HepG2 (cell line): Measurements from ENCODE around the gene RFFL. TPM values are rescaled to one million over a fixed set of nuclear protein-coding genes. Genes with fewer than 3 reads are reported as not detected.
"Not testable (repeated sequence)": the region's sequence is repeated elsewhere in the genome, so short reads cannot be mapped to it uniquely, and the experiment has no call there.

Source experiments
- ATAC-seq: fragments of 200-7000 bp; cut with Tn5 transposase; 3 replicates; pipeline ENCODE4 v1.9.1; 2020; ENCODE audit warnings: mild to moderate bottlenecking, moderate library complexity
- BruUV-seq: library from RNA; stranded (reverse); fragments of 400-500 nt; replicated peaks from 2 replicates; lab custom pipeline; 2021; lab: Mats Ljungman, UMichigan
- CTCF ChIA-PET: fragments of 300-600 bp; formaldehyde crosslinking; extraction: SDS; loops from one replicate; lab custom pipeline; 2021; ENCODE audit warnings: low total read pairs, inconsistent platforms, low intra/inter-chr PET ratio; lab: Yijun Ruan, JAX
- POLR2A ChIA-PET: fragments of 350-600 bp; sonication (Branson Sonifier 250); formaldehyde crosslinking; loops from one replicate; lab custom pipeline; 2020; ENCODE audit warnings: antibody characterized with exemption, inconsistent platforms; lab: Yijun Ruan, JAX
- DNase-seq: peaks from one replicate; pipeline ENCODE4 v3.0.0-alpha.2; 2015; ENCODE audit warnings: low spot score
- FAIRE-seq: peaks from 3 replicates; lab custom pipeline; 2011; peaks lifted over from hg19 to GRCh38; lab: Jason Lieb, UNC
- H2AFZ ChIP-seq: one replicate; pipeline ENCODE4 v1.6.1; 2011; ENCODE audit warnings: low read length, inconsistent platforms
- H3K27ac ChIP-seq: fragments of 300-600 bp; 3 replicates; pipeline ENCODE4 v1.8.0; 2011; ENCODE audit warnings: mixed run types, mild to moderate bottlenecking, mixed read lengths, low read length, inconsistent platforms; ENCODE audit not compliant: insufficient read depth; ENCODE audit errors: extremely low read length
- H3K27me3 ChIP-seq, 2 experiments: fragments of 200-600 bp in 1 of 2; 2 replicates in 1 of 2; 3 replicates in 1 of 2; pipeline versions ENCODE4 v1.6.0 to v1.8.0; 2011; ENCODE audit warnings: low read length in 2 of 2, mild to moderate bottlenecking in 2 of 2, moderate library complexity in 2 of 2, inconsistent platforms in 1 of 2; ENCODE audit not compliant: insufficient read depth in 2 of 2, control insufficient read depth in 1 of 2
- H3K36me3 ChIP-seq, 2 experiments: fragments of 200-600 bp in 1 of 2; replicated peaks in 1 of 2; 2 replicates in 1 of 2; 3 replicates in 1 of 2; pipeline versions ENCODE4 v1.5.1 to v1.8.0; 2011; ENCODE audit warnings: low read length in 2 of 2, inconsistent platforms in 1 of 2; ENCODE audit not compliant: insufficient read depth in 2 of 2, control insufficient read depth in 1 of 2
- H3K4me1 ChIP-seq: 2 replicates; pipeline ENCODE4 v1.5.1; 2012; ENCODE audit warnings: low read length, inconsistent platforms; ENCODE audit not compliant: insufficient read depth
- H3K4me2 ChIP-seq: 2 replicates; pipeline ENCODE4 v1.6.0; 2011; ENCODE audit warnings: low read depth, low read length, inconsistent platforms
- H3K4me3 ChIP-seq, 3 experiments: fragments of 200-600 bp in 1 of 3; sonication (generic), shearing (Covaris generic) in 1 of 3; replicated peaks in 1 of 3; 2 replicates each; pipeline ENCODE4 v1.5.1; 2011 to 2016; ENCODE audit warnings: low read length in 3 of 3, inconsistent platforms in 2 of 3, low read depth in 2 of 3, mild to moderate bottlenecking in 2 of 3, control low read depth in 1 of 3, mixed read lengths in 1 of 3; ENCODE audit not compliant: insufficient read depth in 1 of 3
- H3K79me2 ChIP-seq: one replicate; pipeline ENCODE4 v1.6.1; 2011; ENCODE audit warnings: low read length, inconsistent platforms; ENCODE audit not compliant: insufficient read depth
- H3K9ac ChIP-seq: 2 replicates; pipeline ENCODE4 v1.6.0; 2011; ENCODE audit warnings: mild to moderate bottlenecking, low read depth, low read length, inconsistent platforms; ENCODE audit not compliant: insufficient read depth
- H3K9me3 ChIP-seq: 2 replicates; pipeline ENCODE4 v1.5.1; 2012; ENCODE audit warnings: mild to moderate bottlenecking, low read length
- H4K20me1 ChIP-seq: 2 replicates; pipeline ENCODE4 v1.6.0; 2011; ENCODE audit warnings: inconsistent platforms, mild to moderate bottlenecking, low read length, moderate library complexity; ENCODE audit not compliant: insufficient read depth
- ARNTL ChIP-seq: sonication (generic); formaldehyde crosslinking; IDR thresholded peaks from 2 replicates; pipeline ENCODE4 v1.4.0; 2020; ENCODE audit warnings: mild to moderate bottlenecking, missing genetic modification reagents
- HNRNPH1 ChIP-seq: fragments of 200-400 bp; formaldehyde crosslinking; optimal IDR thresholded peaks from 2 replicates; pipeline ENCODE3; 2017; ENCODE audit warnings: mild to moderate bottlenecking, low read depth, low read length
- HOXA9 ChIP-seq: sonication (generic); formaldehyde crosslinking; IDR thresholded peaks from 2 replicates; pipeline ENCODE4 v1.8.1; 2022; ENCODE audit warnings: missing genetic modification reagents, mild to moderate bottlenecking, moderate library complexity, borderline replicate concordance
- KLF15 ChIP-seq: sonication (generic); formaldehyde crosslinking; IDR thresholded peaks from 2 replicates; pipeline ENCODE4 v1.8.1; 2023; ENCODE audit warnings: borderline replicate concordance, mild to moderate bottlenecking, inconsistent platforms, missing genetic modification reagents, mixed read lengths
- NFIB ChIP-seq: sonication (generic); formaldehyde crosslinking; IDR thresholded peaks from 2 replicates; pipeline ENCODE4 v1.9.0; 2021; ENCODE audit warnings: missing genetic modification reagents, mild to moderate bottlenecking, borderline replicate concordance
- REL ChIP-seq: sonication (generic); formaldehyde crosslinking; conservative IDR thresholded peaks from 2 replicates; pipeline ENCODE4 v1.8.0; 2022; ENCODE audit warnings: mild to moderate bottlenecking, missing genetic modification reagents, moderate library complexity
- SETDB1 ChIP-seq: sonication (generic); formaldehyde crosslinking; IDR thresholded peaks from 2 replicates; pipeline ENCODE4 v1.5.1; 2020; ENCODE audit warnings: missing genetic modification reagents, mild to moderate bottlenecking, borderline replicate concordance
- TOE1 ChIP-seq: sonication (generic); formaldehyde crosslinking; IDR thresholded peaks from 2 replicates; pipeline ENCODE4 v1.4.0; 2020; ENCODE audit warnings: mild to moderate bottlenecking, missing genetic modification reagents
- ZNF550 ChIP-seq: sonication (generic); formaldehyde crosslinking; IDR thresholded peaks from 2 replicates; pipeline ENCODE4 v1.4.0; 2020; ENCODE audit warnings: mild to moderate bottlenecking, missing genetic modification reagents, borderline replicate concordance
- ZNF562 ChIP-seq: sonication (generic); formaldehyde crosslinking; IDR thresholded peaks from 2 replicates; pipeline ENCODE4 v1.8.0; 2022; ENCODE audit warnings: missing genetic modification reagents, borderline replicate concordance
- ZNF720 ChIP-seq: sonication (generic); formaldehyde crosslinking; IDR thresholded peaks from 2 replicates; pipeline ENCODE4 v1.4.0; 2020; ENCODE audit warnings: missing genetic modification reagents
- WGBS: methylation state at CpG from one replicate; pipeline ENCODE4 v1.1.6; 2017; ENCODE audit warnings: low lambda C conversion rate; 5-methylcytosine and 5-hydroxymethylcytosine counted together
- in situ Hi-C: cut with HindIII; loops from 2 replicates; pipeline ENCODE4 v1.10.0; 2017; ENCODE audit warnings: low pct_unique_long_range_greater_than_20kb; ENCODE audit not compliant: extremely low pct_ligation_motif_present
- intact Hi-C: fragments of 100-400 bp; cut with micrococcal nuclease; formaldehyde crosslinking; loops from one replicate; pipeline ENCODE4 v1.10.0; 2022; ENCODE audit not compliant: unreplicated experiment
- polyA plus RNA-seq, 8 experiments: library from polyadenylated mRNA; depleted of rRNA in 3 of 8; stranded (reverse) in 7 of 8; unstranded in 1 of 8; fragments of >200 nt; fragmentation: Illumina TruSeq in 4 of 8; extraction: Trizol in 4 of 8; gene quantifications; 2 replicates each; pipeline versions ENCODE4 v1.2.1 to v1.2.3, GENCODE V29; 2011 to 2016; ENCODE audit warnings: low read depth in 4 of 8, missing spikeins in 1 of 8, mixed read lengths in 1 of 8; ENCODE audit not compliant: insufficient read depth in 1 of 8
- total RNA-seq, 5 experiments: library from RNA; depleted of rRNA; stranded (reverse); fragments of >200 nt; fragmentation: Illumina TruSeq; extraction: Trizol; gene quantifications; 2 replicates each; pipeline ENCODE4 v1.2.3, GENCODE V29; 2016; ENCODE audit warnings: low read depth in 1 of 5

Gene RFFL
- total and polyA plus RNA-seq, 2 of the 13 experiments (the other 11 are each of a cell fraction or from before 2014, with no cell fraction given) = 24.3 to 48.6 TPM

GRCh38 chr17:35028531-35029262 lies 34.8 kb downstream of the RFFL start:
- Histone ChIP-seq H4K20me1 (0 out of 2 replicates have a peak, but pooled peaks cover 2% of the 10 kb centered on the region), H3K27ac (no peak overlapping the region), H3K4me2 (no peak overlapping the region), H3K79me2 (peaks cover 7% of the 10 kb centered on the region), H2AFZ (no peak overlapping the region), H3K4me3 (no peak overlapping the region), H3K9me3 (no peaks in the 10 kb centered on the region), H3K4me1 (no peaks in the 10 kb centered on the region), H3K9ac (no peak overlapping the region), H3K27me3 (no peaks in the 10 kb centered on the region), H3K36me3 (peaks cover 7 to 34% of the 10 kb centered on the region in 2 experiments)
- in situ Hi-C loops = no loop called here
- WGBS = 82% methylated on average over 3 of the region's 3 CpGs
- DNase-seq = no peak
- POLR2A ChIA-PET = interaction anchor here (1.3 kb wide), 1 partner anchor 25 kb away, joined by 3 read pairs; no protein-coding TSS in a partner anchor
- FAIRE-seq = no peak
- ATAC-seq = no peak
- no TSS peak for BruUV-seq
- CTCF ChIA-PET = no interaction called here
- TF ChIP-seq HNRNPH1 (no peak), SETDB1 (CRISPR knock-in tag) (no peak), NFIB (CRISPR knock-in tag) (no peak), TOE1 (CRISPR knock-in tag) (no peak), REL (CRISPR knock-in tag) (no peak), ARNTL (CRISPR knock-in tag) (no peak), ZNF562 (no peak), ZNF550 (CRISPR knock-in tag) (no peak), KLF15 (no peak), ZNF720 (no peak), HOXA9 (CRISPR knock-in tag) (no peak)
- intact Hi-C loops = no loop called here

GRCh38 chr17:35028097-35028496 lies 35.4 kb downstream of the RFFL start:
- H3K79me2 ChIP-seq, H3K9ac ChIP-seq, intact Hi-C loops, ATAC-seq, H3K27me3 ChIP-seq, in situ Hi-C loops, DNase-seq, H3K4me2 ChIP-seq, H2AFZ ChIP-seq, CTCF ChIA-PET, H3K9me3 ChIP-seq, FAIRE-seq, BruUV-seq, H3K27ac ChIP-seq, H4K20me1 ChIP-seq, H3K4me1 ChIP-seq, H3K4me3 ChIP-seq: not testable (repeated sequence)
- WGBS = 100% methylated on average over 4 of the region's 4 CpGs
- POLR2A ChIA-PET = interaction anchor here (1.3 kb wide), 1 partner anchor 25 kb away, joined by 3 read pairs; no protein-coding TSS in a partner anchor
- peaks cover 7 to 36% of the 10 kb centered on the region in 2 experiments for H3K36me3 ChIP-seq
